BJ (cell line): ENCODE measurements around the gene HHAT. TPM values are rescaled to one million over a fixed set of nuclear protein-coding genes. Genes with fewer than 3 reads are reported as not detected.

Experiments
- CTCF ChIA-PET: fragments of 350-600 bp; formaldehyde crosslinking; extraction: SDS; loops from one replicate; lab custom pipeline; 2021; ENCODE audit warnings: antibody characterized with exemption, inconsistent platforms; lab: Yijun Ruan, JAX
- POLR2A ChIA-PET: fragments of 300-600 bp; sonication (Branson Sonifier 250); formaldehyde crosslinking; extraction: SDS; loops from one replicate; lab custom pipeline; 2021; ENCODE audit warnings: antibody characterized with exemption; lab: Charles Lee
- DNase-seq: peaks from one replicate; pipeline ENCODE4 v3.0.0-alpha.2; 2011; ENCODE audit warnings: low read depth
- H3K27me3 ChIP-seq: 2 replicates; pipeline ENCODE4 v1.6.0; 2011; ENCODE audit warnings: low read length; ENCODE audit not compliant: control insufficient read depth, insufficient read depth
- H3K36me3 ChIP-seq: 2 replicates; pipeline ENCODE4 v1.5.1; 2011; ENCODE audit warnings: low read length; ENCODE audit not compliant: control insufficient read depth, insufficient read depth
- H3K4me3 ChIP-seq: 2 replicates; pipeline ENCODE4 v1.5.1; 2011; ENCODE audit warnings: low read depth, mild to moderate bottlenecking, control low read depth, low read length
- CTCF ChIP-seq: IDR thresholded peaks from 2 replicates; pipeline ENCODE4 v1.5.1; 2011; ENCODE audit warnings: low read depth, mild to moderate bottlenecking, control low read depth, inconsistent platforms, low read length, moderate library complexity; ENCODE audit not compliant: insufficient read depth
- polyA plus RNA-seq: library from polyadenylated mRNA; depleted of rRNA; stranded (reverse); fragments of >200 nt; gene quantifications from 2 replicates; pipeline ENCODE4 v1.2.3, GENCODE V29; 2011

The HHAT gene
- polyA plus RNA-seq, 1 experiment = 6.6 TPM

GRCh38 chr1:210568631-210569030 is 239.9 kb downstream of the HHAT start:
- no peak for TF ChIP-seq CTCF
- ChIA-PET POLR2A (no interaction called here), CTCF (interaction anchor here (1.0 to 4.3 kb wide), 3 partner anchors 14 to 565 kb away, joined by 3 to 20 read pairs (median 5); partner anchors contain the start of gene KCNH1)
- no peak overlapping the region for H3K4me3 ChIP-seq
- DNase-seq = no peak
- H3K36me3 ChIP-seq = no peaks in the 10 kb centered on the region
- H3K27me3 ChIP-seq = no peaks in the 10 kb centered on the region

GRCh38 chr1:210570116-210570515 is 241.4 kb downstream of the HHAT start:
- Histone ChIP-seq H3K27me3 (no peaks in the 10 kb centered on the region), H3K4me3 (no peak overlapping the region), H3K36me3 (no peaks in the 10 kb centered on the region)
- TF ChIP-seq CTCF = no peak
- POLR2A ChIA-PET = no interaction called here
- CTCF ChIA-PET = interaction anchor here (0.7 to 1.3 kb wide), 2 partner anchors 36 to 566 kb away, joined by 3 read pairs; no protein-coding TSS in a partner anchor
- no peak for DNase-seq

GRCh38 chr1:210571356-210572284 is 242.9 kb downstream of the HHAT start:
- CTCF ChIA-PET = interaction anchor here (1.3 kb wide), 2 partner anchors 9 to 37 kb away, joined by 3 to 5 read pairs; no protein-coding TSS in a partner anchor

GRCh38 chr1:210573141-210573540 is 244.4 kb downstream of the HHAT start:
- no peak overlapping the region for H3K4me3 ChIP-seq
- no peak for DNase-seq
- ChIA-PET CTCF (interaction anchor here (1.0 to 1.5 kb wide), 2 partner anchors 125 to 561 kb away, joined by 3 to 6 read pairs; partner anchors contain the start of gene KCNH1), POLR2A (no interaction called here)
- H3K27me3 ChIP-seq = no peaks in the 10 kb centered on the region
- no peaks in the 10 kb centered on the region for H3K36me3 ChIP-seq
- TF ChIP-seq CTCF = no peak

More at GRCh38 chr1:210571356-210572284, 242.9 kb downstream of the HHAT start:
- H3K36me3 ChIP-seq = no peaks in the 10 kb centered on the region
- no peak for DNase-seq
- POLR2A ChIA-PET = no interaction called here
- no peaks in the 10 kb centered on the region for H3K27me3 ChIP-seq
- H3K4me3 ChIP-seq = no peak overlapping the region
- TF ChIP-seq CTCF = no peak
